A549 (cell line): ENCODE measurements around the gene SLC39A3. TPM values are rescaled to one million over a fixed set of nuclear protein-coding genes. Genes with fewer than 3 reads are reported as not detected.

Experiments
- ATAC-seq, 2 experiments: fragments of 200-7000 bp in 1 of 2; fragments of >200 bp in 1 of 2; cut with Nextera tagmentation in 1 of 2; cut with Tn5 transposase in 1 of 2; 3 replicates each; pipeline versions ENCODE4 v1.8.0 to v1.9.1; 2018 to 2020; ENCODE audit warnings: mild to moderate bottlenecking in 1 of 2, moderate library complexity in 1 of 2
- CTCF ChIA-PET: fragments of 300-600 bp; sonication (Branson Sonifier 250); formaldehyde crosslinking; extraction: SDS; loops from one replicate; lab custom pipeline; 2021; ENCODE audit warnings: antibody characterized with exemption, inconsistent platforms; lab: Yijun Ruan, JAX
- POLR2A ChIA-PET: fragments of 350-600 bp; formaldehyde crosslinking; extraction: SDS; loops from one replicate; lab custom pipeline; 2021; ENCODE audit warnings: antibody characterized with exemption, inconsistent platforms; lab: Yijun Ruan, JAX
- DNase-seq, 2 experiments: peaks; one replicate each; pipeline versions ENCODE4 v3.0.0 to v3.0.0-alpha.2; 2011 to 2016; ENCODE audit warnings: low read depth in 1 of 2, low spot score in 1 of 2
- FAIRE-seq: peaks from 2 replicates; lab custom pipeline; 2011; peaks lifted over from hg19 to GRCh38; lab: Jason Lieb, UNC
- H3K27ac ChIP-seq, 2 experiments: fragments of >200 bp; sonication (Bioruptor Twin); formaldehyde crosslinking; 3 replicates each; pipeline ENCODE4 v1.5.1; 2016 to 2017
- H3K4me1 ChIP-seq: fragments of >200 bp; sonication (Bioruptor Twin); formaldehyde crosslinking; 3 replicates; pipeline ENCODE4 v1.6.1; 2016
- H3K4me2 ChIP-seq: fragments of >200 bp; sonication (Bioruptor Twin); formaldehyde crosslinking; 3 replicates; pipeline ENCODE4 v1.6.1; 2016
- H3K4me3 ChIP-seq: fragments of >200 bp; sonication (Bioruptor Twin); formaldehyde crosslinking; 3 replicates; pipeline ENCODE4 v1.5.1; 2016
- H3K9me3 ChIP-seq: fragments of >200 bp; sonication (Bioruptor Twin); formaldehyde crosslinking; 3 replicates; pipeline ENCODE4 v1.6.1; 2016
- BHLHE40 ChIP-seq: IDR thresholded peaks from 2 replicates; pipeline ENCODE4 v1.6.1; 2012; ENCODE audit warnings: low read depth, low read length, inconsistent platforms
- CBX8 ChIP-seq: fragments of 200-600 bp; sonication (generic); IDR thresholded peaks from 2 replicates; pipeline ENCODE4 v1.6.1; 2016
- EHF ChIP-seq: fragments of 250-450 bp; sonication (Bioruptor Pico); IDR thresholded peaks from 2 replicates; pipeline ENCODE4 v1.5.0; 2020; ENCODE audit warnings: mild to moderate bottlenecking
- ELK1 ChIP-seq: fragments of 150-350 bp; IDR thresholded peaks from 2 replicates; pipeline ENCODE4 v1.6.1; 2014; ENCODE audit warnings: low read depth, mild to moderate bottlenecking, low read length
- EP300 ChIP-seq, 2 experiments: fragments of >200 bp; sonication (Bioruptor Twin); formaldehyde crosslinking; IDR thresholded peaks; 2 replicates in 1 of 2; 3 replicates in 1 of 2; pipeline ENCODE4 v1.6.1; 2016 to 2017
- FOSB ChIP-seq: fragments of 250-450 bp; sonication (Bioruptor Pico); IDR thresholded peaks from 2 replicates; pipeline ENCODE4 v1.5.0; 2020; ENCODE audit warnings: mild to moderate bottlenecking, moderate library complexity
- HDAC2 ChIP-seq: fragments of 200-600 bp; sonication (generic); IDR thresholded peaks from 2 replicates; pipeline ENCODE4 v1.6.1; 2016
- HES2 ChIP-seq: fragments of >200 bp; sonication (Bioruptor Twin); formaldehyde crosslinking; IDR thresholded peaks from 2 replicates; pipeline ENCODE4 v1.6.1; 2016
- HEYL ChIP-seq: fragments of 250-450 bp; sonication (Bioruptor Pico); IDR thresholded peaks from 2 replicates; pipeline ENCODE4 v1.8.0; 2021; ENCODE audit warnings: mild to moderate bottlenecking, moderate library complexity
- JUN ChIP-seq, 2 experiments: fragments of >200 bp; sonication (Bioruptor Twin); formaldehyde crosslinking; IDR thresholded peaks; 2 replicates in 1 of 2; 3 replicates in 1 of 2; pipeline ENCODE4 v1.6.1; 2016 to 2017
- KDM1A ChIP-seq: fragments of 200-600 bp; sonication (generic); IDR thresholded peaks from 2 replicates; pipeline ENCODE4 v1.6.1; 2016; ENCODE audit warnings: low read depth, mild to moderate bottlenecking
- MAFK ChIP-seq: fragments of 450-650 bp; IDR thresholded peaks from 2 replicates; pipeline ENCODE4 v1.6.1; 2014; ENCODE audit not compliant: partially characterized antibody
- MAX ChIP-seq: IDR thresholded peaks from 2 replicates; pipeline ENCODE4 v1.6.1; 2012
- MYC ChIP-seq: IDR thresholded peaks from 2 replicates; pipeline ENCODE4 v1.6.1; 2012; ENCODE audit warnings: mild to moderate bottlenecking, inconsistent platforms, low read length, improper control_type of control experiment, borderline replicate concordance
- NFE2L2 ChIP-seq: fragments of 150-350 bp; conservative IDR thresholded peaks from 2 replicates; pipeline ENCODE4 v1.6.1; 2014; ENCODE audit warnings: low read length
- NPAS2 ChIP-seq: fragments of 250-450 bp; sonication (Bioruptor Pico); IDR thresholded peaks from 2 replicates; pipeline ENCODE4 v1.8.0; 2022; ENCODE audit warnings: mild to moderate bottlenecking, moderate library complexity, borderline replicate concordance
- PBX3 ChIP-seq: IDR thresholded peaks from 2 replicates; pipeline ENCODE4 v1.6.1; 2012
- PHF8 ChIP-seq: fragments of 200-600 bp; sonication (generic); IDR thresholded peaks from 2 replicates; pipeline ENCODE4 v1.6.1; 2016; ENCODE audit warnings: low read depth, mild to moderate bottlenecking, antibody characterized with exemption, moderate library complexity, borderline replicate concordance
- POLR2AphosphoS2 ChIP-seq: conservative IDR thresholded peaks from 2 replicates; pipeline ENCODE4 v1.6.1; 2012; ENCODE audit warnings: low read length, improper control_type of control experiment, inconsistent platforms
- RNF2 ChIP-seq: fragments of 200-600 bp; sonication (generic); IDR thresholded peaks from 2 replicates; pipeline ENCODE4 v1.6.1; 2016; ENCODE audit warnings: low read depth, mild to moderate bottlenecking, antibody characterized with exemption, moderate library complexity, borderline replicate concordance
- SREBF2 ChIP-seq: fragments of 450-650 bp; IDR thresholded peaks from 2 replicates; pipeline ENCODE4 v1.6.1; 2014; ENCODE audit warnings: mild to moderate bottlenecking, moderate library complexity
- ZFP36 ChIP-seq: fragments of 450-650 bp; IDR thresholded peaks from 2 replicates; pipeline ENCODE4 v1.6.1; 2014; ENCODE audit warnings: borderline replicate concordance; ENCODE audit not compliant: partially characterized antibody
- ZNF302 ChIP-seq: fragments of 250-450 bp; sonication (Bioruptor Pico); IDR thresholded peaks from 2 replicates; pipeline ENCODE4 v1.9.0; 2021; ENCODE audit warnings: inconsistent platforms, mild to moderate bottlenecking, moderate library complexity
- ZSCAN20 ChIP-seq: fragments of 250-450 bp; sonication (Bioruptor Pico); IDR thresholded peaks from 2 replicates; pipeline ENCODE4 v1.8.0; 2022; ENCODE audit warnings: mild to moderate bottlenecking, moderate library complexity
- WGBS: methylation state at CpG from one replicate; pipeline ENCODE4 v1.1.6; 2017; ENCODE audit errors: missing lambda C conversion rate; 5-methylcytosine and 5-hydroxymethylcytosine counted together
- polyA plus RNA-seq, 4 experiments: library from polyadenylated mRNA; depleted of rRNA in 3 of 4; stranded (reverse); fragments of >200 nt; fragmentation: RNase III in 1 of 4; extraction: RNeasy Plus Mini Kit Qiagen cat#74134 plus additional on column Dnase treatment in 1 of 4; gene quantifications; 2 replicates in 3 of 4; 3 replicates in 1 of 4; pipeline ENCODE4 v1.2.3, GENCODE V29; 2011 to 2017

SLC39A3 gene
- polyA plus RNA-seq, 2 of the 4 experiments (the other 2 are of a cell fraction) = 28.3 to 29.6 TPM

GRCh38 chr19:2751438-2751830, 11.6 kb upstream of the SLC39A3 start:
- DNase-seq (no peak), ATAC-seq (no peak), FAIRE-seq (no peak)
- Histone ChIP-seq H3K9me3 (no peaks in the 10 kb centered on the region), H3K4me3 (no peak overlapping the region), H3K27ac (no peak overlapping the region), H3K4me2 (no peak overlapping the region), H3K4me1 (no peaks in the 10 kb centered on the region)
- ChIA-PET POLR2A (no interaction called here), CTCF (interaction anchor here (0.7 to 4.3 kb wide), 2 partner anchors 103 to 1387 kb away, joined by 3 to 23 read pairs; no protein-coding TSS in a partner anchor)
- no peak for TF ChIP-seq MAFK
- no peak for TF ChIP-seq MAX
- no peak for TF ChIP-seq ELK1
- no peak for TF ChIP-seq PHF8
- TF ChIP-seq SREBF2 = no peak
- no peak for TF ChIP-seq JUN (IDR thresholded peaks at IDR 0.05)
- TF ChIP-seq NPAS2 (CRISPR knock-in tag) = no peak
- no peak for TF ChIP-seq BHLHE40
- TF ChIP-seq NFE2L2 = no peak
- no peak for TF ChIP-seq EHF (CRISPR knock-in tag)
- no peak for TF ChIP-seq PBX3
- no peak for TF ChIP-seq RNF2
- no peak for TF ChIP-seq CBX8
- no peak for TF ChIP-seq FOSB (CRISPR knock-in tag)
- WGBS = 91% methylated on average over 17 of the region's 21 CpGs

GRCh38 chr19:2750808-2751437, 11.1 kb upstream of the SLC39A3 start:
- no peak for DNase-seq
- H3K9me3 ChIP-seq = no peaks in the 10 kb centered on the region
- no peak overlapping the region for H3K4me3 ChIP-seq
- H3K4me2 ChIP-seq = no peak overlapping the region
- no peak for TF ChIP-seq MYC
- no peak for TF ChIP-seq EP300 (IDR thresholded peaks at IDR 0.05)
- TF ChIP-seq MAFK = no peak
- TF ChIP-seq POLR2AphosphoS2 = no peak
- no peak for TF ChIP-seq EHF (CRISPR knock-in tag)
- TF ChIP-seq ZNF302 = no peak
- no peak for TF ChIP-seq SREBF2
- no peak for TF ChIP-seq KDM1A
- TF ChIP-seq PHF8 = no peak
- TF ChIP-seq HES2 = no peak
- no peak for TF ChIP-seq HEYL (CRISPR knock-in tag)
- TF ChIP-seq ZSCAN20 = no peak
- no peak for TF ChIP-seq HDAC2
- TF ChIP-seq ZFP36 = no peak
- TF ChIP-seq, all 56 proteins: peak for 0
- no peak for ATAC-seq
- ChIA-PET POLR2A (no interaction called here), CTCF (interaction anchor here (3.2 to 4.3 kb wide), 2 partner anchors 103 to 104 kb away, joined by 23 to 57 read pairs; no protein-coding TSS in a partner anchor)
- WGBS = 70% methylated on average over 14 of the region's 17 CpGs
- no peak for FAIRE-seq
- no peak overlapping the region for H3K27ac ChIP-seq
- no peaks in the 10 kb centered on the region for H3K4me1 ChIP-seq
